HL-60 (cell line): ENCODE measurements around the gene HMOX2.

Experiments used
- GABPA ChIP-seq: IDR thresholded peaks from 2 replicates; pipeline ENCODE4 v1.6.1; 2012; ENCODE audit warnings: low read depth
- POLR2AphosphoS5 ChIP-seq: IDR thresholded peaks from 2 replicates; pipeline ENCODE4 v1.6.1; 2012; ENCODE audit warnings: low read depth
- SPI1 ChIP-seq: IDR thresholded peaks from 2 replicates; pipeline ENCODE4 v1.6.1; 2012; ENCODE audit warnings: low read depth, mild to moderate bottlenecking, borderline replicate concordance
- TF ChIP-seq, protein P1 (sequence below): IDR thresholded peaks from one replicate; pipeline ENCODE4 v1.5.1; 2011; ENCODE audit warnings: low read length, control low read depth, inconsistent platforms; ENCODE audit not compliant: insufficient read depth
- TF ChIP-seq, protein P2 (sequence below): IDR thresholded peaks from 2 replicates; pipeline ENCODE4 v1.6.1; 2012; ENCODE audit warnings: low read depth; ENCODE audit not compliant: insufficient replicate concordance

DNA sequence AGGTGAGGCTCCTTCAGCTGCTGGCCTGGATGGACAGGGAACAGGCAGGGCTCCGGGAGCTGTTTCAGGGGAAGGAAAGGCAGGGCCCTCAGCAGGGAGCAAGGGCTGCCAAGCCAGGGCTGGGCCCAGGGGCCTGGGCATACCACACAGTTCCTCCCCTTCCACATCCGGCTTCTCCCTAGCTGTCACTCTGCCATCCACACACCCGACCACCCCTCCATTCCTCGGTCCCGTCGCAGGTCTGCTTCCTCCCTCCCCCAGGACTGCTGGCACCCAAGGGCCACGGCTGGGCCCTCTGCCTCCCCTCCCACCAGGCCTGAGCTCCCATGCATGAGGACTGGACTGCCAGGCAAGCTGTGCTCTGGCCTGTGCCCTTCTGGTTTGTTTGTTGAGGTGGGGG is 38.4 kb downstream of the HMOX2 start:
- TF ChIP-seq, protein P1, sequence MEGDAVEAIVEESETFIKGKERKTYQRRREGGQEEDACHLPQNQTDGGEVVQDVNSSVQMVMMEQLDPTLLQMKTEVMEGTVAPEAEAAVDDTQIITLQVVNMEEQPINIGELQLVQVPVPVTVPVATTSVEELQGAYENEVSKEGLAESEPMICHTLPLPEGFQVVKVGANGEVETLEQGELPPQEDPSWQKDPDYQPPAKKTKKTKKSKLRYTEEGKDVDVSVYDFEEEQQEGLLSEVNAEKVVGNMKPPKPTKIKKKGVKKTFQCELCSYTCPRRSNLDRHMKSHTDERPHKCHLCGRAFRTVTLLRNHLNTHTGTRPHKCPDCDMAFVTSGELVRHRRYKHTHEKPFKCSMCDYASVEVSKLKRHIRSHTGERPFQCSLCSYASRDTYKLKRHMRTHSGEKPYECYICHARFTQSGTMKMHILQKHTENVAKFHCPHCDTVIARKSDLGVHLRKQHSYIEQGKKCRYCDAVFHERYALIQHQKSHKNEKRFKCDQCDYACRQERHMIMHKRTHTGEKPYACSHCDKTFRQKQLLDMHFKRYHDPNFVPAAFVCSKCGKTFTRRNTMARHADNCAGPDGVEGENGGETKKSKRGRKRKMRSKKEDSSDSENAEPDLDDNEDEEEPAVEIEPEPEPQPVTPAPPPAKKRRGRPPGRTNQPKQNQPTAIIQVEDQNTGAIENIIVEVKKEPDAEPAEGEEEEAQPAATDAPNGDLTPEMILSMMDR = no peak
- TF ChIP-seq POLR2AphosphoS5 (no peak; the same call in 1 of the 2 replicates), GABPA (no peak), SPI1 (no peak)
- TF ChIP-seq, protein P2, sequence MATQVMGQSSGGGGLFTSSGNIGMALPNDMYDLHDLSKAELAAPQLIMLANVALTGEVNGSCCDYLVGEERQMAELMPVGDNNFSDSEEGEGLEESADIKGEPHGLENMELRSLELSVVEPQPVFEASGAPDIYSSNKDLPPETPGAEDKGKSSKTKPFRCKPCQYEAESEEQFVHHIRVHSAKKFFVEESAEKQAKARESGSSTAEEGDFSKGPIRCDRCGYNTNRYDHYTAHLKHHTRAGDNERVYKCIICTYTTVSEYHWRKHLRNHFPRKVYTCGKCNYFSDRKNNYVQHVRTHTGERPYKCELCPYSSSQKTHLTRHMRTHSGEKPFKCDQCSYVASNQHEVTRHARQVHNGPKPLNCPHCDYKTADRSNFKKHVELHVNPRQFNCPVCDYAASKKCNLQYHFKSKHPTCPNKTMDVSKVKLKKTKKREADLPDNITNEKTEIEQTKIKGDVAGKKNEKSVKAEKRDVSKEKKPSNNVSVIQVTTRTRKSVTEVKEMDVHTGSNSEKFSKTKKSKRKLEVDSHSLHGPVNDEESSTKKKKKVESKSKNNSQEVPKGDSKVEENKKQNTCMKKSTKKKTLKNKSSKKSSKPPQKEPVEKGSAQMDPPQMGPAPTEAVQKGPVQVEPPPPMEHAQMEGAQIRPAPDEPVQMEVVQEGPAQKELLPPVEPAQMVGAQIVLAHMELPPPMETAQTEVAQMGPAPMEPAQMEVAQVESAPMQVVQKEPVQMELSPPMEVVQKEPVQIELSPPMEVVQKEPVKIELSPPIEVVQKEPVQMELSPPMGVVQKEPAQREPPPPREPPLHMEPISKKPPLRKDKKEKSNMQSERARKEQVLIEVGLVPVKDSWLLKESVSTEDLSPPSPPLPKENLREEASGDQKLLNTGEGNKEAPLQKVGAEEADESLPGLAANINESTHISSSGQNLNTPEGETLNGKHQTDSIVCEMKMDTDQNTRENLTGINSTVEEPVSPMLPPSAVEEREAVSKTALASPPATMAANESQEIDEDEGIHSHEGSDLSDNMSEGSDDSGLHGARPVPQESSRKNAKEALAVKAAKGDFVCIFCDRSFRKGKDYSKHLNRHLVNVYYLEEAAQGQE = no peak
